HG03108 (cell line): Measurements from ENCODE around the gene NEO1.

Experiments used
- ATAC-seq: cut with Tn5 transposase; IDR thresholded peaks from one replicate; pipeline ENCODE4 v1.9.1; 2021; ENCODE audit warnings: moderate library complexity; ENCODE audit not compliant: unreplicated experiment

The NEO1 gene

DNA sequence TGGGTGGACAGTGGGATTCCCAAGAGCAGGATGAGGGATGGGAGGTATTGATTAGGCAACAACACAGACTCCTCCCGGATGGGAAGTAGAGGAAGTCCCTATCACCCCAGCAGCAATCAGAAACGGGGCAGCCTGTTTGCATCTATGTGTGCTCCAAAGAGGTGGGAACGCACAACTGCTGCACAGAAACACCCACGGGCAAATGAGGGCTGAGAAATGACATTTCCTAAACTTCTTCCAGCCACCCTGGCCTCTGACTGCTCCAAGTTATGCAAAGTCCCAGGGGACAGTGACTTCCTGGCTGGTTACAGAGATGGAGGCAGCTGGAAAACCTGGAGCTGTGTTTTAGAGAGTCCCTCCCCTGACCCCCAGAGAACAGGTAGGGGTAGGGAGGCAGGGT is 273.9 kb downstream of the NEO1 start:
- ATAC-seq = no peak

DNA sequence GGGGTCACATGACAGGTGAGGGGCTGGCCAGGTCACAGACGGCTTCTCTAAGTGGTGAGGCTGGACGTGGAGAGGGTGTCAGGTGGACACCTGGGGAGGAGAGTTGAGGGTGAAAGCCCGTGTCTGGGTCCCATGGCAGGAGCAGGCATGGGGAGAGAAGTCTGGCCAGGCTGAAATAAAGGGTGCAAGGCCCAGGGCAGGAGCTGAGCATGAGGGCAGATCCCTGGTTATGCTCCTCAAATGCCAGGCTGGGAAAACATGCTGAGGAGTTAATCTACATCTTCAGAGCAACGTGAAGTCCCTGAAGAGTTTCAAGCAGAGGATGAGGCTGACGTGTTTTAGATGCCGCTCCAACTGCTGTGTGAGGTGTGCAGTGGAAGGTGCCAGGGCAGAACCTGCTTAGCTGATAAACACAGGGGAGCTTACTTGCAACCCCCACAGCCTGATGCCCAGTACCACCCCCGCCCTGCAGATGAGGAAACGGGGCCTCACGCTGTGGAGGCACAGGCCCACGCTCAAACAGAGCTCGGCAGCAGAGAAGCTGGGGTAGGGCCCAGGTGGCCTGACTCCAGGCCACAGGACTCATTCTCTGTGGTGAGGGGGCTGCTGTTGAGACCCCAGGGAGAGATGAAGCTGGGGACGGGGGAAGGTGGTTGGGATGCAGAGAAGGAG is 276.0 kb downstream of the NEO1 start:
- no peak for ATAC-seq

DNA sequence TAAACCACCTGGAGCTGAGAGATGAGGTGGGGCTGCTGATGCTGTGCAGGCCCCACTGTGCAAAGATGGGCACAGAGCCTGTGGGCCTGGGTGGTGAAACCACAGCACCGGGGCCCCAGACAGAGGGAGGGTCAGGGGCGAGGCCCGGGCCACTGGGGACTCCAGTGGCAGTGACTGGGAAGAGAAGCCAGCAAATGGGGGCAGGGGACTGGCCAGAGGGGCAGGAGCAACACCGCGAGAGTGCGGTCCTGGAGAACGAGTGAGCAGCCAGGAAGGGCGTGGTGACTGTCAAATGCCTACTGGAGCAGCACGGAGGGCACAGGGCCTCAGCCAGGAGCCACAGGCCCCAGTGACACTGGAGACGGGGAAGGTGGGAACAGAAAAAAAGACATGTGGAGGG is 276.7 kb downstream of the NEO1 start:
- no peak for ATAC-seq

DNA sequence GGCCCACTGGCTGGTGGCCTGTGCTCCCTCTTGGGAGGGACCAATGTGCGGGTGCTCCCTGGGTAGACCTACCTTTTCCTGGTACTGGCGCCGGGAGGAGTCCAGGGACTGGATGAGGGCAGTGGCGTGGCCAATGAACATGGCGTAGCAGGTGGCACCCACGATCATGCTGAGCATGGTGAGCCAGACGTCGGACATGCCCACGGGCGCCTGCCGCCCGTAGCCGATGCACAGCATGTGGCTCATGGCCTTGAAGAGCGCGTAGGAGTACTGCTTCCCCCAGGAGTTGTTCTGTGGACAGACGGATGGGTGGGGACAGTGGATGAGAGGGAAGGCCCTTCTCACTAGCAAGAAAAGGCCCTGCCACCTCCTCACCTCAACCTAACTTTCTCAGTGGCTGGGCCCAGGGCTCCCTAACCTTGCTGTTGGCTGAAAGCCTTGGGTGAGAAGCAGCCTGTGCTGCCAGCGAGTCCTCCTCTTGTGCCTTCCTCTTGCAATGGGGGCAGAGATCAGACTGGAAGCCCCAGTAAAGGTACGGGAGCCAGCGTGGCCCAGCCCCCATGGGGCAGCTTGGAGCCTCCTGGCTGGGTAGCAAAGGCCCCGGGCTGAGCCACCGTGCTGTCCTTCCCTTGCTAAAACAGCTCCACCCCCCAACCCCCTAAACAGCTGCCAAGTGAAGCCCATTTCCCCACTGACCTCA is 277.4 kb downstream of the NEO1 start:
- ATAC-seq = no peak

DNA sequence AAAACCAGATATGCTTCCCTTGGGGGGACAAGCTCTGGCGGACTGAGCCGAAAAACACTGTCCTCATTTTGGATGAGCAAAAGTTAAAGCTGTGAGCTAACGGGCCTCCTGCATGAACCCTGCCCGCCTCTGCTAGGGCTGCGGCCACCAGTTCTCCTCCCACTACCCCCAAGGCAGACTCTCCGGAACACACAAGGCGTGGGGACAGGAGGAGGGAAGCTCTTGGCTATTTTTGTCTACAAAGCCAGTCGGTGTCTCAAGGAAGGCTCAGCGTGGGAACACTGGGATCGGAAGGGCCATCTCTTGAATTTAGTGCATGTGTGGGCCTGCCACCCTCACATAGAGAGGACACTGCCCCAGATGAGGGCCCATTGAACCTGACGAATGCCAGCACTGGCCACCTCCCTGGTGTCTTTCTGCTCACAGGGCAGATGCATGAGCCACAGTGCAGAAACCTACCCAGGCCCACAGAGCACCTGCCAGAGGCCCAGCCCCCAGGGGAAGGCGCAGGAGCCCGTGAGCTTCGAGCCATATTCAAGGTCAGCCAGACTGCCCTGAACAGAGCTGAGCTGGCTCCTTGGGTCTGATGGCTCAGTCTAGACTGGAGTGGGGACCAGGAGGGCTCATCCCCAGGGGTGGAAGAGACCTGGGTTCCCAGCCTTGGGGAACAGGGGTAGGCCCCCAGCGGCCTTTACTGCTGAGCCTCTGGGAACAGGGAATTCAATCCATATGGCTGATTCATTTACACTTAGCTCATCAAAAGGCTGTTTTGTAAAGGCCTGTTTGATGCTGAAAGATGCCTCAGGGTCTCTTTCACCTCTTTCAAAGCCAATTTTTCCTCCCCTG is 278.2 kb downstream of the NEO1 start:
- ATAC-seq = no peak

DNA sequence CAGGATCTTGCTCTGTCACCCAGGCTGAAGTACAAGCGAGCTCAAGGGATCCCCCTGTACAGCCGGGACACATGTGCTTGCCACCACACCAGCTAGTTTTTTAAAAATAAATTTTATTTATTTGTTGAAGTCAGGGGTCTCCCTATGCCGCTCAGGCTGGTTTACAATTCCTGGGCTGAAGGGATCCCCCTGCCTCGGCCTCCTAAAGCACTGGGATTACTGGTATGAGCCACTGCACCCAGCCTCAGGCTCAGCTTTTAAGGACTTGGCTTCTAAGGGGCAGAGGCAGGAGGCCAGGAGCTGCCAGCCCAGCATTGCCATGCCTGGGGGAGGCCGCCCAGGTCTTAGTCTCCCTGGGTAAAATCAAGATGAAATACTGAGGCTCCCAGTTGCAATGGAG is 279.2 kb downstream of the NEO1 start:
- ATAC-seq = no peak

DNA sequence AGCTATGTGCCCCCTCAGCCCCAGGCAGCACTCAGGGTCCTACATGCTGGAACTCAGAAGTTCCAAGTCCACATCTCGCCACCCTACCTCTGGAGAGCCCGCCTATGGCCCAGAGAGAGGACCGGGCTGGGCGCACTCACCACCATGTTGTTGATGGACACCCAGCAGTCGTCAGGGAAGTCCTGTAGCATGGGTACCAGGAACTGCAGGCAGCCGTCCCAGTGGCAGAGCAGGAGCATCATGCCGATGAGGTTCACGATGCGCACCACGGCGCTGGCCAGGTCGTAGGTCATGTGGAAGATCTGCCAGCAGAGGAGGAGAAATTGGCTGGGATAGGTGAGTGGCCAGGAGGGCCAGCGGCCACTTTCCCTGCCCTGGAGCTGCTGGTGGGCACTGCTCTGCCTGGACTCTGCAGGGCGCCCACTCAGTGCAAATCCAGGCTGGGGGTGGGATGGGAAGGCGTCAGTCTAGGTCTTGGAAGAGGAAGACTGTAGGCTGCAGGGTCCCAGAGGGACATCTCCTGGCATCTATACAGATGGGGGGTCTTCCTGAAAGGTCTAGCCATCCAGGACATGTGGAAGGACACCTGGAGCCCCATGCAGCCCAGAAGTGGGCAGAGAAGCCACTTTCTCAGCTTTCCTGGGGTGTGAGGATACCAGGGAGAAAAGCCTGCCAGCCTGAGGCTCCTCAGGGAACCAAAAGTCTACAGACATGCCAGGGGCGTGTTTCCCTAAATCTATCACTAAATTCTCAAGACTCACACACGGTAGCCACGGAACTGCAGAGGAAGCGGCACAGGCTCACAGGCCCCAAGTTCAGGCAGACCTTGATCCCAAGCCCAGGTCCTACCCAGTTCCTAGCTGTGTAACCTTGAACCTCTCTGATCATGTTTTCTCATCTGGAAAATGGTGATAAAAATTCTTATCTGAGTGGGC is 280.0 kb downstream of the NEO1 start:
- ATAC-seq = no peak

DNA sequence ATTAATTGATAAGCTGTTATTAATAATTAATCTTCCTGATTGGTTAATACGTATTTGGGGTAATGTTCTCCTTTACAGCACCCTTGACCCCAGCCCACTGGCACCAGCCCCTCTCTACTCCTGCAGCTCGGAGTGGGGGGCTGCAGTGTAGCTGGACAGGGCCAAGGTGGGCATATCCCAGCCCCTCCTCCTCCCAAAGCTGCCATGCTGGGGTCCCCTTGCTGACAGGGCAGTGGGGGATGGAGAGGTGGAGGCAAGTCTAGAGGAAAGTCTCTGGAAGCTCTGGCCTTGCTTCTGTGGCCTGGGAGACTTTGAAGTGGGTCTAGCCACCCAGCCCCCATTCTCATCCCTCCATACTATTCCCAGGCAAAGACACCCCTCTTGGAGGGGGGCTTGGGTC is 280.7 kb downstream of the NEO1 start:
- ATAC-seq = no peak

DNA sequence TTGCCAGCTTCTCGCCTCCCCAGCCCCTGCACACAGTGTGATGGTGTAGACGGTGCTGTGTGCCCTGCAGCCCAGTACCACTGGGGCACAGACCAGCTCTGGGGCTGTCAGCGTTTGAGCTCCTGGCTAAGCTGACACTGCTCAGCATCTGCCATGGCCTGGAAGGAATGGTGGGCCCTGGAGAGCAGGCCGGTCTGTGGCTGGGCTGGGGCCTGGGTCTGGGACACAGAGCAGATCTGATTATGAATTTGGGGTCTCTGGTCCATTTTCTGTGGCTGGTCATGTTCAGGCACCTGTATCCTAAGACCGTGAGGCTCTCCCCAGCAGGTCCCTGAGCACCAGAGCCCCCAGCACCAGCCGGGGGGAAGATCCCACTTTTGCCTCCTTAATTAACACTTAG is 281.8 kb downstream of the NEO1 start:
- ATAC-seq = no peak

DNA sequence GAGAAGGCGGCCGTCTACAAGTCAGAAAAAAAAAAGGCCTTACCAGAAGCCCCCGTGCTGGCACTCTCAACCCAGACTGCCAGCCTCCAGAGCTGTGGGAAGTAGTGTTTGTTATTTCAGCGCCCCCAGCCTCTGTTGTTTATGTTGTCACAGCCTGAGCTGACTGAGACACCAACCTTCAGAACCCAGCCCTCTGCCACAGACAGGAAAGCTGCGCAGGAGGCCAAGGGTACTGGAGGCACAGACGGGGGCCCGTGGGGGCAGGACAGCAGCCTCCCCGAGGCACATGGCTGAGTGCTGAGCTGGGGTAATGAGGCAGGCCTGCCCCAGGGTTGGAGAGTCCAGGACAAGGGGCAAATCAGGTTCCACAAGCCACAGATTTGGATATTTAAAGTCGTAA is 282.8 kb downstream of the NEO1 start:
- no peak for ATAC-seq

DNA sequence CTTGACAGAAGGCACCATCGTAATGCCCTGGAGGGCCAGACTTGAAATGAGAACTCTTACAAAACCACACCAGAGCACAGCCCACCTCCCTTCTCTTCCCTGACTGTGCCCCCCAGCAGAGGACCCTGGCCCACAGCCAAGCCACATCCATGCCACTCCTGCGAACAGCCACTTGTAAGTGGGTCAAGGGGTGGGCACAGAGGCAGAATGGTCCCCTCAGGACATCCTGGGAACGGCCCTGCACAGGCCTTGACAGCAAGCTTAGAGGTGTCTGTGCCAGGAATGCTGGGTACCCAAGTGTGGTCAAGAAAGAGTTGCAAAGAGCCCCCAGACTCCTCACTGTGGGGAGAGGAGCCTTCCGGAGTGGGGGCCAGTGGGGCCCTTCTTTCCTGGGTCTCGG is 283.2 kb downstream of the NEO1 start:
- no peak for ATAC-seq

DNA sequence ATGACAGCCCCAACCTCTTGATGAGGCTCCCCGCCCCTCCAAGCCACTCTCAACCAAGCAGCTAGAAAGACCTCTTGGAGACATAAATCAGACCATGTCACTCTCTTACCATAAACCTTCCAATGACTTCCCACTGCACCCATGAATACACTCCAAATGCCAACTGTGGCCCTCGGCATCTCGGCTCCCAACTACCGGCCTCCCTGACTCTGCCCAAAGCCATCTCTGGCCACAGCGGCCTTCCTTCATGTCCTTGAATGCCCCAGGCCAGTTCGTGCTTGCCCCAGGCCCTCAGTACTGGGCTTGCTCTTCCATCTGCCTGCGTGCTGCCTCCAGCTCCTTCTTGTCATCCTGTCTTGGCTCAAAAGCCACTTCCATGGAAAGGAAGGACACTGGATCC is 284.5 kb downstream of the NEO1 start:
- ATAC-seq = no peak

DNA sequence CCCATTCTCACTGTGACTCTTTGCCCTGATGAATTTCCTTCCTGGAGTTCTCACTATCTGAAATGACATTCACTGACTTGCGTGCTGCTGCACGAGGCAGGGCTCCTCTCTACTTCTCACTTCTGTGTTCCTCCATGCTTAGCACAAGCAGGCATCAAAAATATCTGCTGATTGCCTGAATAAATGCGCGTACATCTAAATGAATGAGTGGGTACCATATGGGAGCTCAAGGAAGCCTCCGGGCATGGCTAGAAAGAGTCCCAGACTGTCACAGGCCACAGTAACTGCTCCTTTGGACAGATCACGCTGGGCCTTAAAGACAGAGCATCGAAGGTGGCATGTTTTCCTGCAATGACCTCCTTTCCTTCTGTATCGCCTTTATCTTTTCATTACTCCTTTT is 284.9 kb downstream of the NEO1 start:
- ATAC-seq = no peak

DNA sequence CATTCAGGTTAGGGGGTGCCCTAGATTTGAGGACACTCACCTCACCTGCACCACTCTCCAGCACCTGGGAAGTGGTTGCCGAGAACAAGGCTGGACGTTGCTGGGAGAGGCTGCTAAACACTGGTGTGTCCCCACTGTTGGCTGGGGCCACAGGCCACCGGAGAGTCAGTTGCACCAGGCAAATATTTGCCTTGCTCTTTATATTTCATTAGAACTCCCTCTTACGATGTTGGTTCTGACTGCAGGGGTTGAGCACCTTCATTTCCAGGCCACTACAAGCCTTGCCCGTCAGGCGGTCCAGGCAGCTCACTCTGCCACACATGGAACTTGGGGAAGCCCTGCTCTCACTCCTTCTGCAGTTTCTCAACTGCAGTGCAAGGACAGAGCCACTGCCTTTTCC is 285.8 kb downstream of the NEO1 start:
- ATAC-seq = no peak

DNA sequence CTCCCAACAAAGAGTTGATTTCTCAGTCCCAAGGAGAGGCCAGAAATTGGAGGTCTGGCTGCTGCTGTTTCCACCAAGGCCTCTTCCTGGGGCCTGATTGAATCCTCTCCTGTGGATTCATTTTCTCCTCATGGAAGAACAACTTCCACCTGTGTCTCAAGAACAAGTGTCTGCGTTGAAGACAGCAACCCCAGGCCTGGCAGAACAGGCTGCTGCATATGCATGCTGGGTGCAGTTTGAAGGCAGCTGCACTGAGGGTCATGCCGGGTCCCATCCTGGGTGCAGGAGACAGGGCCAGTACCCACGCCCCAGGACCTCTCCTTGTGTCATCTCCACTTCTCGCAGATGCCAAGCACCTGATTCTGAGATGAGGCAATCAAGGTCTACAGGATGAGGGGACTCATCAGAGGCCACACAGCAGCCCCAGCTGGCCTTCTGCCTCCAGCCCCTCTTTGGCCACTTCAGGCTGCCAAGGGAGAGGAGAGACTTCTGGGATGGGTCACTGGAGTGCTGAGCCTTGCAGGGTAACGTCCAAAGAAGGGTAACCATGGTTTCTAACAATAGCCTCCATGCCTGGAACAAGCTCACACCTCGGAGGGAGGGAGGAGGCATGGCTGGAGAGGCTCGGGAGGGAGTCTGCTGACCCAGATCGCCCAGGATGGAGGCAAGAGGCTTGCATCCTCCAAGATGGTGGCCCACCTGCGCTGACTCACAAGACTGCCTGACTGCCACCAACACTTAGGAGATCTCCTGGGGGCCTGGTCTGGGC is 286.5 kb downstream of the NEO1 start:
- no peak for ATAC-seq

DNA sequence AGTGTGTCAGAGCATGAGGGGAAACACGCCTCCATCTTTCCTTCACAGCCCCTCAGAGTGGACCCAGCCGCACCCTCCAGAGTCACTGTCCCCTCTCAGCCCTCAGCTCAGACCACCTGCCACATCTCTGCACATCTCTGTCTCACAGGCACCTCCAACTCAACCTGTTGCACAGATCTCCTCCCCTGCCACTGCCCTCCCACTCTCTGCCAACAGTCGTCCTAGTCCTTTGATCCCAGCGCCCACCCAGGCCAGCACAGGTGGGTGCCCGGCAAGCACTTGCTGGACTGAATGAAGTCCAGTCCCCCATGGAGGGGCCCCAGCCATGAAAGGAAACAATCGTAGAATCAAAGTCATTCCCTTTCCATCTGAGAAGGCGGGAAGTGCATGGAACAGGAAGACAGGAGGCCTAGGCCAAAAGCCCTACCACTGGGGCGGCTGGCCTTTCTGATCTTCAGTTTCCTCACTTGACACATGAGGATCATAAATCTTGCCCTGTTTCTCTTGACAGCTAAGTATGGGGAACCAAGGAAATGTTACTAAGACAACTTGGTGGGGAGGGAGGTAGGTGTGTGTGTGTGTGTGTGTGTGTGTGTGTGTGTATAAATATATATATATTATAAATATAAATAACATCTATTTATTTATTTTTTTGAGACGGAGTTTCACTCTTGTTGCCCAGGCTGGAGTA is 288.4 kb downstream of the NEO1 start:
- ATAC-seq = no peak

DNA sequence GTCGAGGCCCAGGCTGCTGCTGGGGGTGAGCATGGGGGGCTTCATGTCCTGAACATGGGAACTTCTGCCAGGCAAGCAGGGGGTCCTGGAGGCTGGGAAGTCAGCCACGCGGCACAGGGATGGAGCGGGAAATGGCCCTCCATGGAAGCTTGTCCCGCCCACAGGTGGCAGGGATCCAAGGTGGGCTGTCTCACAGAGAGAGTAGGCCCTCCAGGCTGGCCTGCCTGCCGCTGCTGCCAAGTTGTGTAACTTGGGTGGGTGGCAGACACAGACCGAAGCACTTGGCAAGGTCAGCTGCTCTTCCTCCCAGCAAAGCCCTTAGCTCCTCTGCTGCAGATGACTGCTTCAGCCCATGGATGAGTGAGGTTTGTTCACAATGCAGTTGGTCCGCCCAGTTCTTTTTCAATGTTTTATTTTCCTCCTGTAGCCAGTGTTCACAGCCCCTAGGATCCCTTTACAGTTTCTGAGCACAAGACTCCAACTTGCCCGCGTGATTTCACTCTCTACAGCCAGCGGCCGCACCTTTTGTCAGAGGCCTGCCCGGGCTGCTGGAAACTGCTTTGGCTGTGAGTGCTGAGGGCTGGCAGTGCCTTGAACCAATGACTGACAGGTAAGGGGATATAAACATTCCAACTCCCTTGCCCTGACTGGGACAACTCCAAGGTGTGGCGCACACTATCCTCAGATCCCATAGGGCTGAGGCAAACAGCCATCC is 289.8 kb downstream of the NEO1 start:
- no peak for ATAC-seq

DNA sequence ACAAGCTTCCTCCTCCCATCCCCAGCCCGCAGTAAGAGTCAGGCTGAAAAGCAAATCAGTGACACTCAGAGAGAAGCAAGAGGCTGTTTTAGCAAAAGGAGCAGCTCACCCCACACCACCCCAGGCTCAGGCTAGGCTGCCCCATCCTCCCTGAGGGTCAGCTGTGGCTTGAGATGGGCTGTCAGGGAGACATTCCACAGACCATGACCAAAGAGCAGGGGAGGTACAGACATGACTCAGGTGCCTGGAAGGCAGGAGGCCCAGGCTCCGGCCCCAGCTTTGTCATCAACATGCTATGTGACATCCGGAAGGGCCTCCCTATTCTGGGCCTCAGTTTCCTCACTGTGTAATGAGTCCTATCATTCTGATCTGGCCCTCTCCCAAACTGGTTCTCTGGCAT is 291.8 kb downstream of the NEO1 start:
- ATAC-seq = no peak

DNA sequence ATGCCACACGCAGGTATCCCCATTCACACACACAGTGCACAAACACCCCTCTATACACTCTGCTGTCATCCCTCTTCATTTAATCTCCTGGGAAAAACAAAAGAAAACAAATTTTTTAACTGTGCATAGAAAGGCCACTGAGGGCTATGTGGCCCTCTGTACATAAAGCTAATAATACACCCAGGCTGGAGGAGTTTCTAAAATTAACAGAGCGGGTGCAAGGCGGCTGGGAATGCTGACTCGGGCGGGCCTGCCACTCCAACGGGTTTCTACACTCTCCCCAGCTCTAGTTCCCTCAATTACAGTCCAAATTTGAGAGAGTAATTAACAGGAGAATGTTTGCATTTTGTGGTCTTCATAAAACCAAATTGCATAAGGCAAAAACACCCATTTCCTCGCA is 293.4 kb downstream of the NEO1 start:
- no peak for ATAC-seq
